22Rv1 (cell line): ENCODE data around the gene AZGP1.
"Not testable (repeated sequence)": the region's sequence is repeated elsewhere in the genome, so short reads cannot be mapped to it uniquely, and the experiment has no call there.

Experiments used
- H3K27ac ChIP-seq: fragments of 450-650 bp; 2 replicates; pipeline ENCODE4 v1.5.1; 2017
- CTCF ChIP-seq: fragments of 450-650 bp; IDR thresholded peaks from 2 replicates; pipeline ENCODE4 v1.5.1; 2017; ENCODE audit warnings: mild to moderate bottlenecking
- ZFX ChIP-seq: fragments of 450-650 bp; IDR thresholded peaks from 2 replicates; pipeline ENCODE4 v1.6.1; 2017; ENCODE audit warnings: antibody characterized with exemption, borderline replicate concordance

The AZGP1 gene

DNA sequence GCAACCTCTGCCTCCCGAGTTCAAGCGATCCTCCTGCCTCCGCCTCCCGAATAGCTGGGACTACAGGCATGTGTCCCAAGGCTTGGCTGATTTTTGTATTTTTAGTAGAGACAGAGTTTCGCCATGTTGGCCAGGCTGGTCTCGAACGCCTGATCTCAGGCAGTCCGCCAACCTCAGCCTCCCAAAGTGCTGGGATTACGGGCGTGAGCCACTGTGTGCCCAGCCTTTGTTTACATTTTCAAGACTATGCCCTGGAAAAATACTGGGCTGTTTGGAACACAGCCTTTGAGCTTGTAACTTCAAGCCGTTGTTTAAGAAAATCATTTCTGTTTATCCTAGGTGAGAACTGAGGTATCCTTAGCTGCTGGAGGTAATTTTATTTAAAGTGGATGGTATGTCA, 41.5 kb upstream of the AZGP1 start:
- TF ChIP-seq ZFX, result no peak
- no peak for TF ChIP-seq CTCF
- H3K27ac ChIP-seq, result peak overlapping the region; percentile 72

GRCh38 chr7:100016215-100016901, 40.5 kb upstream of the AZGP1 start:
- H3K27ac ChIP-seq, result peak overlapping the region; percentile 72
- no peak for TF ChIP-seq ZFX
- TF ChIP-seq CTCF, result no peak

GRCh38 chr7:100015232-100016214, 39.7 kb upstream of the AZGP1 start, which contains the start of gene ZKSCAN1:
Gene ZKSCAN1 (plus strand): TSS chr7:100015596. CDS start chr7:100023507, 7,911 bp downstream.
- peak within 1 kb of the TSS; percentile 72 for H3K27ac ChIP-seq
- TF ChIP-seq ZFX, result no peak
- no peak for TF ChIP-seq CTCF

GRCh38 chr7:100013328-100013676, 37.5 kb upstream of the AZGP1 start:
- H3K27ac ChIP-seq, result no peak overlapping the region
- TF ChIP-seq CTCF, result no peak
- TF ChIP-seq ZFX, result no peak

GRCh38 chr7:100012385-100013327, 36.8 kb upstream of the AZGP1 start:
- H3K27ac ChIP-seq, result not testable (repeated sequence)

GRCh38 chr7:100011516-100011915, 35.7 kb upstream of the AZGP1 start:
- H3K27ac ChIP-seq, result no peak overlapping the region
- TF ChIP-seq CTCF, result no peak
- TF ChIP-seq ZFX, result no peak

DNA sequence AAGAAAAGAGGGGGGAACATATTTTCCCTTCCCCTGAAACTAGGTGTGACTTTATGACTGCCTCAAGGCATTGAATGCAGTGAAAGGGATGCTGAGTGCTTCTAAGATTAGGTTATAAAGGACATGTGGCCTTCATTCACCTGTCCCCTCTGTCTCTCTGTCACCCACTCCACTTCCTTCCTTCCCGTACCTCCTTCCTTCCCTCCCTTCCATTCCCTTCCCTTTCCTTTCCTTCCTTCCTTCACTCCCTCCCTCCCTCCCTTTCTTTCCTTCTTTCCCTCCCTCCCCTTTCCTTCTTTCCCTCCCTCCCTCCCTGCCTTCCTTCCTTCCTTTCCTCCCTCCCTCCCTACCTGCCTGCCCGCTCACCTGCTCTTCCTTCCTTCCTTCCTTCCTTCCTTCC, 35.1 kb upstream of the AZGP1 start:
- no peak overlapping the region for H3K27ac ChIP-seq
- TF ChIP-seq CTCF (no peak), ZFX (no peak)

DNA sequence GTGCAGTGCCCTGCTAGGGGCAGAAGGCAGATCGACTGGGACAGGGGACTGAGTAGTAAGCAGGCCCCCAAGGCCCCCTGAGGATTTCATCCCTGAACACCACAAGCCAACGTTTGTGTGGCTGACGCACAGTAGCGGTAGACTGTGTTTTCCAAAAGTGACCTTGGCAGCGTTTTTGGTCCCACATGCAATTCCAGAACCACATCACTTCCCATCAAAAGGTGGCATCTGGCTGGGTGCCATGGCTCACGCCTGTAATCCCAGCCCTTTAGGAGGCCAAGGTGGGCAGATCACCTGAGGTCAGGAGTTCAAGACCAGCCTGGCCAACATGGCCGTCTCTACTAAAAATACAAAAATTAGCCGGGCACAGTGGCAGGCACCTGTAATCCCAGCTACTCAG, 34.1 kb upstream of the AZGP1 start:
- not testable (repeated sequence) for H3K27ac ChIP-seq
